Measurements from ENCODE around the gene HS6ST3. TPM values are rescaled to one million over a fixed set of nuclear protein-coding genes. Genes with fewer than 3 reads are reported as not detected.
A peak's percentile ranks its signal among the peaks of the same experiment; 100 is the strongest.
"Not testable (repeated sequence)": the region's sequence is repeated elsewhere in the genome, so short reads cannot be mapped to it uniquely, and the experiment has no call there.

HS6ST3 gene
- total RNA-seq, 1 donor from 2014 or later: not detected

DNA sequence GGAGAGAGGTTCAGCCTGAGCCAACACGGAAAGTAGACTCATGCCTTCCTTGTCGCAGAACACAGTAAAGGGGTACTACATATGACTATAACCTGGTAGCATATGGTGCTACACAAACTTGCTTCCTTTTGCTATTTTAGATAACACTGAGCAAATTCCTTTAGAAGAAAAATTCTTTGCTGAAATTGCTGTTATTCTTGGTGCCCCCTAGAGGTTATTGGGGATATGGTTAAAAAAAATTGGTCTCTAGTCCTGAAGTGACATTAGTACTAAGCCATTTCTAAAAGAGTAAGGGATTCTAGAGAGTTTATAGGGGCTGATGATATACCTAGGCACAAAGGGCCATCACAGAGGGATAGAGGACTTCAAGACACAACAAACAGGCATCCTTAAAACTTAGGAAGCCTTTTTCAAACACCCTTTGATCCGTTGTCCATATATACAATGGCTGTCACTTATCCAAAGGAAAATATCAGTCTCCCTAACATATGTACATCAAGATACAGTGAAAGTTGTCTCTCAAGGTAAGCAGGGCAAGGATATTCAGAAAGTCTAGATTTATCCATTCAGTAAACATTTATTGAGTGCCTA, 13.9 kb upstream of the HS6ST3 start:
- no peak for DNase-seq (ENCODE audit: low spot score)
- intact Hi-C loops (cut with micrococcal nuclease): no loop called here
- no peak overlapping the region for H3K27ac Mint-ChIP-seq
- H3K27me3 Mint-ChIP-seq (ENCODE audit: insufficient read depth): no peaks in the 10 kb centered on the region
- H3K4me3 Mint-ChIP-seq: no peak overlapping the region
- H3K9me3 Mint-ChIP-seq: no peaks in the 10 kb centered on the region
- H3K36me3 Mint-ChIP-seq (ENCODE audit: low read depth): no peaks in the 10 kb centered on the region
- H3K4me1 Mint-ChIP-seq (ENCODE audit: low read depth): no peaks in the 10 kb centered on the region

GRCh38 chr13:96080676-96081075, 9.2 kb upstream of the HS6ST3 start:
- intact Hi-C loops (cut with micrococcal nuclease): no loop called here
- Mint-ChIP-seq H3K27ac (no peak overlapping the region), H3K9me3 (no peaks in the 10 kb centered on the region), H3K4me1 (ENCODE audit: low read depth) (no peaks in the 10 kb centered on the region), H3K4me3 (no peak overlapping the region), H3K36me3 (ENCODE audit: low read depth) (no peaks in the 10 kb centered on the region), H3K27me3 (ENCODE audit: insufficient read depth) (no peaks in the 10 kb centered on the region)
- no peak for DNase-seq (ENCODE audit: low spot score)

DNA sequence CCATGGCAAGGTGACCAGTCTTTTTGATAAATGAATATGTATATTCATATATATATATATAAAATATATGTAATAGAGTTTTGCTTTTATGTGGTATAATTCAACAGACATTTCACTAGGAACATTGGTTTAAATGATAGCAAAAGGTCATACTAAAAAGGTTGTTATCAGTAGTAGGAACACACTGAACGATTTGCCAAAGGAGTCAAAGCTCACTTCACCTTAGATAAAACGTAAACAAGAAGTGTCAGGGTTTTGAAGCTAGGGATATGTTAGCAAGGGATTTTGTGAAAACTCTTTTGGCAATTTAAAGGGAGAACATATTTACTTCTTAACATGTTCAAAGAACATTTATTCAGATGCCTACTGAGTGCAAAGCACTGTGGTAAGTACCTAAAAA, 8.0 kb upstream of the HS6ST3 start:
- Mint-ChIP-seq H3K27ac (no peak overlapping the region), H3K4me1 (ENCODE audit: low read depth) (no peaks in the 10 kb centered on the region), H3K36me3 (ENCODE audit: low read depth) (no peaks in the 10 kb centered on the region), H3K9me3 (no peaks in the 10 kb centered on the region), H3K4me3 (no peak overlapping the region), H3K27me3 (ENCODE audit: insufficient read depth) (no peaks in the 10 kb centered on the region)
- DNase-seq (ENCODE audit: low spot score): no peak
- intact Hi-C loops (cut with micrococcal nuclease): no loop called here

GRCh38 chr13:96082640-96083039, 7.3 kb upstream of the HS6ST3 start:
- no peak for DNase-seq (ENCODE audit: low spot score)
- Mint-ChIP-seq H3K36me3 (ENCODE audit: low read depth) (no peaks in the 10 kb centered on the region), H3K4me3 (no peak overlapping the region), H3K27ac (no peak overlapping the region), H3K27me3 (ENCODE audit: insufficient read depth) (no peaks in the 10 kb centered on the region), H3K4me1 (ENCODE audit: low read depth) (no peaks in the 10 kb centered on the region), H3K9me3 (no peaks in the 10 kb centered on the region)
- intact Hi-C loops (cut with micrococcal nuclease): no loop called here

GRCh38 chr13:96086736-96087135, 3.2 kb upstream of the HS6ST3 start:
- DNase-seq (ENCODE audit: low spot score): no peak
- intact Hi-C loops (cut with micrococcal nuclease): no loop called here
- H3K27me3 Mint-ChIP-seq (ENCODE audit: insufficient read depth): peaks cover 27% of the 10 kb centered on the region
- H3K4me1 Mint-ChIP-seq (ENCODE audit: low read depth): no peaks in the 10 kb centered on the region
- H3K9me3 Mint-ChIP-seq: no peaks in the 10 kb centered on the region
- H3K36me3 Mint-ChIP-seq (ENCODE audit: low read depth): no peaks in the 10 kb centered on the region
- H3K4me3 Mint-ChIP-seq: no peak overlapping the region
- H3K27ac Mint-ChIP-seq: no peak overlapping the region

GRCh38 chr13:96089139-96089538, 768 bp upstream of the HS6ST3 start:
- Mint-ChIP-seq H3K4me1 (ENCODE audit: low read depth) (no peaks in the 10 kb centered on the region), H3K27me3 (ENCODE audit: insufficient read depth) (peaks cover 39% of the 10 kb centered on the region), H3K36me3 (ENCODE audit: low read depth) (no peaks in the 10 kb centered on the region), H3K4me3 (no peak overlapping the region), H3K27ac (no peak overlapping the region), H3K9me3 (no peaks in the 10 kb centered on the region)
- intact Hi-C loops (cut with micrococcal nuclease): no loop called here
- no peak for DNase-seq (ENCODE audit: low spot score)

DNA sequence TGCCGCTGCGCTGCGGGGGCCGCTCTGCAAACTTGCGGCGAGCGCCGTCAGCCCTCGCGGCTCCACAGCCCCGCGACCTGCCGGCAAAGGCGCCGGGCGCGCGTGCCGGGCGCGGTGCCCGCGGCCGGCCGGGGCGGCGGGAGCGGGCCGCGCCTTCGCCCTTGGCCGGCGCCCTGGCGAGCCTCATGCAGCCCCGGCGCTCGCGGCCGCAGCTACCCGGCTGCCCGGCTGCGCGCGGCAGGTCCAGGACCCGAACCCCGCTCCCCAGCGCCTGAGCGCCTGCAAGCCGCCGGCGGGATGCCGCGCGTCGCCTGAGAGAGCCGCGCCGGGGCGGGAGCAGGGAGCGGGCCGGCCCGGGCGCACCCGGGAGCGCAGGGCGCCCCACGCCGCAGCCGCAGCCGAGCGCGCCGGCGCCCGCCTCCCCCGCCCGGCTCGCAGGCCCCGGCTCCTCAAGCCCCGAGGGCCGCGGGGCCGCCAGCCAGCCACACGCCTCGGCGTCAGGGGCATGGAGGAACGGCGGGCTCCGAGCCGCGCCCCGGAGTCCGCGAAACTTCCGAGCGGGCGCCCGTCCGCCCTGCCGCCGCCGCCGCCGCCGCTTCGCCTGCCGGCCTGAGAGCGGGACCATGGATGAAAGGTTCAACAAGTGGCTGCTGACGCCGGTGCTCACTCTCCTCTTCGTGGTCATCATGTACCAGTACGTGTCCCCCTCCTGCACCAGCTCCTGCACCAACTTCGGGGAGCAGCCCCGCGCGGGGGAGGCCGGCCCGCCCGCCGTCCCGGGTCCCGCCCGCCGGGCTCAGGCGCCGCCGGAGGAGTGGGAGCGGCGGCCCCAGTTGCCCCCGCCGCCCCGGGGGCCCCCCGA, 564 bp downstream of the HS6ST3 start:
- Mint-ChIP-seq H3K4me1 (ENCODE audit: low read depth) (no peaks in the 10 kb centered on the region), H3K36me3 (ENCODE audit: low read depth) (no peaks in the 10 kb centered on the region), H3K27me3 (ENCODE audit: insufficient read depth) (peaks cover 39% of the 10 kb centered on the region), H3K9me3 (no peaks in the 10 kb centered on the region), H3K27ac (no peak overlapping the region), H3K4me3 (no peak overlapping the region)
- no peak for DNase-seq (ENCODE audit: low spot score)
- intact Hi-C loops (cut with micrococcal nuclease): loop anchor here (5.0 kb wide), 1 partner anchor 1383 kb away; no protein-coding TSS in a partner anchor

DNA sequence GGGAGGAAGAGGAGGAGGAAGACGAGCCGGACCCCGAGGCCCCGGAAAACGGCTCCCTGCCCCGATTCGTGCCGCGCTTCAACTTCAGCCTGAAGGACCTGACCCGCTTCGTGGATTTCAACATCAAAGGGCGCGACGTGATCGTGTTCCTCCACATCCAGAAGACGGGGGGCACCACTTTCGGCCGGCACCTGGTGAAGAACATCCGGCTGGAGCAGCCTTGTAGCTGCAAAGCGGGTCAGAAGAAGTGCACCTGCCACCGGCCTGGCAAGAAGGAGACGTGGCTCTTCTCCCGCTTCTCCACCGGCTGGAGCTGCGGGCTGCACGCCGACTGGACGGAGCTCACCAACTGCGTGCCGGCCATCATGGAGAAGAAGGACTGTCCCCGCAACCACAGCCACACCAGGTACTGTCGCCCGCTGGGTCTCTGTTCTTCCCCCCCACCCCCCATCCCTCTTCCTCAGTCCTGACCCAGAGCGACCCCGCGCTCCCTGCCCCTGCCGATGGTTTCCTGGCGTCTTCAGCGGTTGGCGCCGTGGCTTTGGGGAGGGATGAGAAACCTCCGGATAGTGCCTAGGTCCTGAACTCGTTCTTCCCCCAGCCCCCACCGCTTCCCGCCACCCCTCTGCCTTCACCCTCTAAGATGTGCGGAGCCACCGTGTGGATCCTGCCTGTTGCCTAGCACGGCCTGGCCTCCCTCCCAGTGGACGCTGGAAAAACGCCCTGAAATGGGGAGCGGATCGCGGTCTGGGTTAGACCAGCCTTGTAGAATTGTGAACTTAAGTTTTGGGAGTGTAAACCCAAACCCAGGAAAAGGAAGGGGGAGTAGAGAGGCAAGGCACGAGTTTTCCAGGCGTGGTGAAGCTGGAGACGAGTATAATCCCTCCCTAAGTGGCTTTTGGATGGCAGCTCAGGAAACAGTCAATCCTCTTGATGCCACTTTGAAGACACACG, 1.5 kb downstream of the HS6ST3 start:
- H3K9me3 Mint-ChIP-seq: no peaks in the 10 kb centered on the region
- no peaks in the 10 kb centered on the region for H3K36me3 Mint-ChIP-seq (ENCODE audit: low read depth)
- no peaks in the 10 kb centered on the region for H3K4me1 Mint-ChIP-seq (ENCODE audit: low read depth)
- H3K27ac Mint-ChIP-seq: peak overlapping the region; percentile 30
- intact Hi-C loops (cut with micrococcal nuclease): loop anchor here (5.0 kb wide), 1 partner anchor 1384 kb away; no protein-coding TSS in a partner anchor
- DNase-seq (ENCODE audit: low spot score): no peak
- peaks cover 39% of the 10 kb centered on the region for H3K27me3 Mint-ChIP-seq (ENCODE audit: insufficient read depth)
- no peak overlapping the region for H3K4me3 Mint-ChIP-seq

DNA sequence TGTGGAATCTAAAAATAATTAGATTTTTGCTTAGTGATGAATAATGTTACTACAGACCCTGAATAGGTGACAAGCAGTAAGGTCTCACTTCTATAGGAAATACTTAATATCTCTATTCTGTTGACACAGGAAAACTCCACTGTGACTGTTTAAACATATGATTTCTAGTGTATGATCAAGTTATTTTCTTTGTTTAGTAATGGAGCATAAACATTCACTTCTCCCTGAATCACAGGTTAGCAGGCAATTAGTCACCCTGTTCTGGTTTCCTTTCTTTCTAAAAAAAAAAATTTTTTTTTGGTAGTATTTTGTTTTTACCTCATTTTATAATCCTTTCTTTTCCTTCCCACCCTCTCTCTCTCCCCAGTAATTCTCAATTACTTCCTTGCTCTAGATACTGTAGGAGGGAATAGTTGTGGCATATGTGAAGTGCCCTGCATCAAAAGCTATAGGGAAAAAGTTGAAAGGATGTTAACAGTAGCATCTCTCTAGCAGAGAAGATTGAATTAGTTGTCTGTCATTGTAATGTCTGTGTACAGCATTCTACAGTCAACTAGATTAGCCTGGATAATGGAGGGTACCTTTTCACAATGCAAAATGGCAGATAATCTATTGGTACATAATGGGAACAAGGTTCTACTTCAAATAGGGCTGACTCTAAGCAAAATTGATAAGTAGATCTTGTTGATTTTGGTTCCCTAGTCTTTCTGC, 3.5 kb downstream of the HS6ST3 start:
- DNase-seq (ENCODE audit: low spot score): no peak
- Mint-ChIP-seq H3K36me3 (ENCODE audit: low read depth) (no peaks in the 10 kb centered on the region), H3K4me3 (no peak overlapping the region), H3K27ac (no peak overlapping the region), H3K9me3 (no peaks in the 10 kb centered on the region), H3K4me1 (ENCODE audit: low read depth) (no peaks in the 10 kb centered on the region), H3K27me3 (ENCODE audit: insufficient read depth) (peaks cover 33% of the 10 kb centered on the region)
- intact Hi-C loops (cut with micrococcal nuclease): loop anchor here (5.0 kb wide), 1 partner anchor 1386 kb away; no protein-coding TSS in a partner anchor

GRCh38 chr13:96100457-96101220, 10.7 kb downstream of the HS6ST3 start:
- no peaks in the 10 kb centered on the region for H3K36me3 Mint-ChIP-seq (ENCODE audit: low read depth)
- H3K27ac Mint-ChIP-seq: no peak overlapping the region
- intact Hi-C loops (cut with micrococcal nuclease): no loop called here
- H3K27me3 Mint-ChIP-seq (ENCODE audit: insufficient read depth): no peaks in the 10 kb centered on the region
- no peak overlapping the region for H3K4me3 Mint-ChIP-seq
- DNase-seq (ENCODE audit: low spot score): no peak
- no peaks in the 10 kb centered on the region for H3K9me3 Mint-ChIP-seq
- no peaks in the 10 kb centered on the region for H3K4me1 Mint-ChIP-seq (ENCODE audit: low read depth)

DNA sequence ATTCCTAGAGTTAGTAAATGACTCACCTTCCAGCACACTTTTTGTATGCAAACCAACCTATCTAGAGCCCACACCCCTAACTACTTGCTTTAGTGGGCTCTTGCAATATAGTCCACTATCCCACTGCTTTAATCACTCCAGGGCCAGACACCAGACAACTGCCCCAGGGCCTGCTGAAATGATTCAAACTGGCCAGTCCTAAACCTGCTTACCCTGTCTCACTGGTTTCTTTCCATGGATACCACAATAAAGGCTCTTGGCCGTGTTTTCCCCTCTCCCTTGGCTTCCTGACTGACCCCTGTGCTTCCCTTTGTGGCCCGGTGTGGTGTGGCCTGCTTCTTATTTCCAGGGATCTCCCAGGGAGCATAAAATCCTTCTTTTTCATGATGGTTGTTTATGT, 14.6 kb downstream of the HS6ST3 start:
- no peak for DNase-seq (ENCODE audit: low spot score)
- intact Hi-C loops (cut with micrococcal nuclease): no loop called here
- Mint-ChIP-seq H3K4me1 (ENCODE audit: low read depth) (no peaks in the 10 kb centered on the region), H3K27ac (no peak overlapping the region), H3K4me3 (no peak overlapping the region), H3K27me3 (ENCODE audit: insufficient read depth) (no peaks in the 10 kb centered on the region), H3K9me3 (peaks cover 9% of the 10 kb centered on the region), H3K36me3 (ENCODE audit: low read depth) (no peaks in the 10 kb centered on the region)

- H3K27ac Mint-ChIP-seq; intact Hi-C loops (cut with micrococcal nuclease); H3K36me3 Mint-ChIP-seq (ENCODE audit: low read depth); H3K27me3 Mint-ChIP-seq (ENCODE audit: insufficient read depth); H3K4me1 Mint-ChIP-seq (ENCODE audit: low read depth); H3K4me3 Mint-ChIP-seq; H3K9me3 Mint-ChIP-seq; DNase-seq (ENCODE audit: low spot score): not testable (repeated sequence)
Observed at GRCh38 chr13:96108072-96108471, 18.2 kb downstream of the HS6ST3 start.
